ENCODE measurements around the gene ST6GALNAC4. TPM values are rescaled to one million over a fixed set of nuclear protein-coding genes. Genes with fewer than 3 reads are reported as not detected.

The ST6GALNAC4 gene
- total RNA-seq, 1 experiment from 2014 or later, result 25.7 TPM

DNA sequence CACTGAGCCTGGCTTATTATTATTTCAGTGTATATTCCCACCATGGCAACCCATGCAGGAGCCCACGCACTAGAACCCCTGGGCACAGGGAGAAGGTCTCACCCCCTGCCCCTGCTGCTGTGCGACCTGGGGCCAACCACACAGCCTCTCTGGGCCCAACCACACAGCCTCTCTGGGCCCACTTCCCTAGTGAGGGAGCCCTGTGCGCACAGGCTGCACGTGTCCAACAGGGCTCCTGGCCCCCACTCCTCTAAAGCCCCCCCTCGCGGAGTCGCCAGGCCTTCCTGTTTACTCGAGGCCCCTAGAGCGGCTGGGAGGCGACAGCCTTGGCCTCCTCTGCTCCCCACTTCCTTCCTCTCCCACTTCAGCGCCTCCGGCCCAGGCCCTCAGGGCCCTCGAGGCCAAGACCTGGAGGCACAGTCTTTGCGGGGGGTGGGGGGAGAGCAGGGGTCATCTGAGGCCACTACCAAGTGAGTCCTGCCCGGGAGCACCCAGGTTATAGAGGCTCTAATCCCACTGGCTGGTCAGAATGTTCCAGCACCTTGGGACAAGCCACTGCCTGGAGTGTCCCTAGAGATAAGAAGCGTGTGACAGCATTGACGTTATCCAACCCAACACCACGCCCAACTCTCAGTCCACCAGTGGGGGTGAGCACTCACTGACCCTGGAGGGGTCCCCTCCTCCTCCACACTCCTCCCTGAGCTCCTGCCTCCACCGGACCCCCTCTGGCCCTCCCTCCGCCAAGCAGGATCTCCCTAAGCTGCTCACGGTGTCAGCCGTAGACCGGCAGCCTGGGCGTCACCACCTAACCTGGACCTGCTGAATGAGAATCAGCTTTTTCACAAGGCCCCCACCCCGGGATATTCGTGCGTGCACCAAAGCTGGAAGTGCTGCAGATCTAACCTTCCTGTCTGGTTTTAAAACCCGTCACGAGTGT lies 54.5 kb downstream of the ST6GALNAC4 start:
- no peaks in the 10 kb centered on the region for H3K9me3 Mint-ChIP-seq
- H3K4me1 Mint-ChIP-seq, result 0 out of 2 replicates have a peak, but pooled peaks cover 2% of the 10 kb centered on the region
- ChIA-PET POLR2A (interaction anchor here (0.8 to 1.6 kb wide), 2 partner anchors 8 to 120 kb away, joined by 3 read pairs; partner anchors contain the start of gene ENG), CTCF (interaction anchor here (0.8 to 1.2 kb wide), 6 partner anchors 7 to 128 kb away, joined by 3 to 4 read pairs (median 3); partner anchors contain the start of gene CDK9)
- no peaks in the 10 kb centered on the region for H3K27me3 Mint-ChIP-seq (ENCODE audit: low read depth)
- no peak overlapping the region for H3K4me3 Mint-ChIP-seq
- H3K27ac Mint-ChIP-seq, result peak overlapping the region; percentile 60
- DNase-seq (ENCODE audit: low spot score) (no peak), ATAC-seq (no peak)
- no peaks in the 10 kb centered on the region for H3K36me3 Mint-ChIP-seq
- TF ChIP-seq, protein P1, sequence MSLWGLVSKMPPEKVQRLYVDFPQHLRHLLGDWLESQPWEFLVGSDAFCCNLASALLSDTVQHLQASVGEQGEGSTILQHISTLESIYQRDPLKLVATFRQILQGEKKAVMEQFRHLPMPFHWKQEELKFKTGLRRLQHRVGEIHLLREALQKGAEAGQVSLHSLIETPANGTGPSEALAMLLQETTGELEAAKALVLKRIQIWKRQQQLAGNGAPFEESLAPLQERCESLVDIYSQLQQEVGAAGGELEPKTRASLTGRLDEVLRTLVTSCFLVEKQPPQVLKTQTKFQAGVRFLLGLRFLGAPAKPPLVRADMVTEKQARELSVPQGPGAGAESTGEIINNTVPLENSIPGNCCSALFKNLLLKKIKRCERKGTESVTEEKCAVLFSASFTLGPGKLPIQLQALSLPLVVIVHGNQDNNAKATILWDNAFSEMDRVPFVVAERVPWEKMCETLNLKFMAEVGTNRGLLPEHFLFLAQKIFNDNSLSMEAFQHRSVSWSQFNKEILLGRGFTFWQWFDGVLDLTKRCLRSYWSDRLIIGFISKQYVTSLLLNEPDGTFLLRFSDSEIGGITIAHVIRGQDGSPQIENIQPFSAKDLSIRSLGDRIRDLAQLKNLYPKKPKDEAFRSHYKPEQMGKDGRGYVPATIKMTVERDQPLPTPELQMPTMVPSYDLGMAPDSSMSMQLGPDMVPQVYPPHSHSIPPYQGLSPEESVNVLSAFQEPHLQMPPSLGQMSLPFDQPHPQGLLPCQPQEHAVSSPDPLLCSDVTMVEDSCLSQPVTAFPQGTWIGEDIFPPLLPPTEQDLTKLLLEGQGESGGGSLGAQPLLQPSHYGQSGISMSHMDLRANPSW (CRISPR knock-in tag; conservative IDR thresholded peaks at IDR 0.05; ENCODE audit: low read depth), result no peak

DNA sequence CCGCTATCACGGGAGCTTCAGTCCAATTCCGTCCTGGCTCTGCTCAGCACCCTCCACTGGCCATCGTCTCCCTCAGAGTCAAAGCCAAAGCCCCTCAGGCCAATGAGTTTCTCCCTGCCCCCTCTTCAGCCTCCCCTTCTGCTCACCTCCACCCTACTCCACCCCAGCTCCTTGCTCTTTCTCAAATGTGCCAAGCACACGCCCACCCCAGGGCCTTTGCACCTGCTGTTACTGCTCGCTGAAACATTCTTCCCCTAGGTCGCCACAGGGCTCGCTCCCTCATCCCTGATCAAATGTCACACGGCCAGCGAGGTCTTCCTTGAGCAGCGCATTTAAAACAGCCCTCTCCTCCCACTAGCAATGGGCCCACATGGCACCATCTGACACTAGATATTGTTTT lies 56.1 kb downstream of the ST6GALNAC4 start:
- Mint-ChIP-seq H3K27ac (no peak overlapping the region; the same call in 1 of the 2 replicates), H3K4me3 (no peak overlapping the region), H3K4me1 (0 out of 2 replicates have a peak, but pooled peaks cover 2% of the 10 kb centered on the region), H3K9me3 (no peaks in the 10 kb centered on the region), H3K27me3 (ENCODE audit: low read depth) (no peaks in the 10 kb centered on the region), H3K36me3 (no peaks in the 10 kb centered on the region)
- no peak for TF ChIP-seq NFATC4 (CRISPR knock-in tag; IDR thresholded peaks at IDR 0.05)
- TF ChIP-seq, protein P2, sequence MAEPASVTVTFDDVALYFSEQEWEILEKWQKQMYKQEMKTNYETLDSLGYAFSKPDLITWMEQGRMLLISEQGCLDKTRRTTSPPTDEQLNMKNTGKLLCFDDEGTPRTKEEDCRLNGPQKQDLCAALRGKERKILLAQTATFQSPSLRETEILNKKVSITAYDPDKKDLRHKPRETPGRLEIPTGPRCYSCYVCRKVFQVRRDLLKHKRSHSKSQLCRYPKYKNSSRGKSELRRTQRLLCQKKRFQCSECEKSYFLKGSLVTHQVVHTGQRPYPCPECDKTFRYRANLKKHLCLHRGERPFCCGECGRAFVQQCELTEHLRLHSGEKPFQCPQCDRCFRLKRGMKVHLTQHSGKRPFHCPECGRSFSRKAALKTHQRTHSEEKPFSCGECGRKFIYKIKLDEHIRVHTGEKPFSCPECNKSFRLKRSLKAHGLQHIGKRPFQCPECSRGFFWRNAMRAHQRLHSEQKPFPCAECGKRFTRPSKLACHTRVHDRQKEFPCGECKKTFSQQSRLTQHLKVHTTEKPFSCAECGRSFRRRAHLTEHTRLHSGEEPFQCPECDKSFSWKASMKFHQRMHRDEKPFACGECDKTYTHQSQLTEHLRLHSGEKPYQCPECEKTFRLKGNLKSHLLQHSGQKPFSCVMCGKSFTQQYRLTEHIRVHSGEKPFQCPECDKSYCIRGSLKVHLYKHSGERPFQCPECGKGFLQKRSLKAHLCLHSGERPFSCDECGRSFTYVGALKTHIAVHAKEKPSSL (CRISPR knock-in tag; conservative IDR thresholded peaks at IDR 0.05), result no peak
- no peak for TF ChIP-seq HMGXB4 (CRISPR knock-in tag; IDR thresholded peaks at IDR 0.05)
- TF ChIP-seq MXD4 (CRISPR knock-in tag; IDR thresholded peaks at IDR 0.05; ENCODE audit: borderline replicate concordance), result no peak
- TF ChIP-seq RORB (CRISPR knock-in tag; IDR thresholded peaks at IDR 0.05), result no peak
- TF ChIP-seq CREM (CRISPR knock-in tag; IDR thresholded peaks at IDR 0.05), result no peak
- TF ChIP-seq, protein P1 (CRISPR knock-in tag; conservative IDR thresholded peaks at IDR 0.05; ENCODE audit: low read depth), result no peak
- DNase-seq (ENCODE audit: low spot score) (no peak), ATAC-seq (no peak)
- POLR2A ChIA-PET, result no interaction called here
- CTCF ChIA-PET, result interaction anchor here (2.2 kb wide), 1 partner anchor 9 kb away, joined by 16 read pairs; no protein-coding TSS in a partner anchor

DNA sequence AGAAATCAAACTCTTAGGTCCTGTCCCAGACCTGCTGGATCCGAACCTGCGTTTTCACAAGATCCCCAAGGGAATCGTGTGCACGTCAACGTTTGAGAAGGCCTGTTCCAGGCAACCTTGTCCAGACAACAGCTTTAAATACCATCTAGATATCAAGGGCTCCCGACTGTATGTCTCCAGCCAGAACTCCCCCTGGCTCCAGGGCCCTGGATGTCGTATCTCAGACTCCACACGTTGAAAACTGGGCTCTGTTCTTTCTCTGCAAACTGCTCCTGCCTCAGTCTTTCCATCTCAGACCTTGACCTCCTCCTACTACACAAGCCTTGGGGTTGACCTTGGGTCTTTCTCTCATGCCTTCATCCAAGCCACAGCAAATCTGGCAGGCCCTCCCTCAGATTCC lies 56.6 kb downstream of the ST6GALNAC4 start:
- H3K27ac Mint-ChIP-seq, result no peak overlapping the region
- 0 out of 2 replicates have a peak, but pooled peaks cover 2% of the 10 kb centered on the region for H3K4me1 Mint-ChIP-seq
- ChIA-PET CTCF (interaction anchor here (2.2 kb wide), 1 partner anchor 10 kb away, joined by 16 read pairs; no protein-coding TSS in a partner anchor), POLR2A (no interaction called here)
- no peak overlapping the region for H3K4me3 Mint-ChIP-seq
- ATAC-seq (no peak), DNase-seq (ENCODE audit: low spot score) (no peak)
- no peaks in the 10 kb centered on the region for H3K9me3 Mint-ChIP-seq
- no peaks in the 10 kb centered on the region for H3K27me3 Mint-ChIP-seq (ENCODE audit: low read depth)
- no peaks in the 10 kb centered on the region for H3K36me3 Mint-ChIP-seq
- no peak for TF ChIP-seq PRRX2 (CRISPR knock-in tag; IDR thresholded peaks at IDR 0.05)
- TF ChIP-seq TCF7 (CRISPR knock-in tag; IDR thresholded peaks at IDR 0.05; ENCODE audit: low read depth), result no peak
- TF ChIP-seq, protein P1 (CRISPR knock-in tag; conservative IDR thresholded peaks at IDR 0.05; ENCODE audit: low read depth), result no peak
- TF ChIP-seq, protein P3, sequence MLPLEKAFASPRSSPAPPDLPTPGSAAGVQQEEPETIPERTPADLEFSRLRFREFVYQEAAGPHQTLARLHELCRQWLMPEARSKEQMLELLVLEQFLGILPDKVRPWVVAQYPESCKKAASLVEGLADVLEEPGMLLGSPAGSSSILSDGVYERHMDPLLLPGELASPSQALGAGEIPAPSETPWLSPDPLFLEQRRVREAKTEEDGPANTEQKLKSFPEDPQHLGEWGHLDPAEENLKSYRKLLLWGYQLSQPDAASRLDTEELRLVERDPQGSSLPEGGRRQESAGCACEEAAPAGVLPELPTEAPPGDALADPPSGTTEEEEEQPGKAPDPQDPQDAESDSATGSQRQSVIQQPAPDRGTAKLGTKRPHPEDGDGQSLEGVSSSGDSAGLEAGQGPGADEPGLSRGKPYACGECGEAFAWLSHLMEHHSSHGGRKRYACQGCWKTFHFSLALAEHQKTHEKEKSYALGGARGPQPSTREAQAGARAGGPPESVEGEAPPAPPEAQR (CRISPR knock-in tag; IDR thresholded peaks at IDR 0.05), result no peak
- TF ChIP-seq PREB (CRISPR knock-in tag; IDR thresholded peaks at IDR 0.05; ENCODE audit: borderline replicate concordance), result no peak
- TF ChIP-seq JUN (CRISPR knock-in tag; IDR thresholded peaks at IDR 0.05), result no peak
- no peak for TF ChIP-seq NR1H2 (CRISPR knock-in tag; IDR thresholded peaks at IDR 0.05)

Data from WTC11 (cell line).